Measurements from ENCODE around the gene CCDC117. TPM values are rescaled to one million over a fixed set of nuclear protein-coding genes. Genes with fewer than 3 reads are reported as not detected.
A peak's percentile ranks its signal among the peaks of the same experiment; 100 is the strongest.
"Not testable (repeated sequence)": the region's sequence is repeated elsewhere in the genome, so short reads cannot be mapped to it uniquely, and the experiment has no call there.

CCDC117 gene
- polyA plus RNA-seq, 3 donors: 34.2 to 42.4 (median 35.5) TPM

GRCh38 chr22:28798810-28799605, 26.5 kb downstream of the CCDC117 start:
- peak; percentile 59 for DNase-seq

GRCh38 chr22:28799606-28800307, 27.3 kb downstream of the CCDC117 start:
- DNase-seq: peak; percentile 56

- peak; percentile 95 for DNase-seq
Measured at GRCh38 chr22:28800308-28801041, 28.0 kb downstream of the CCDC117 start, which contains the start of gene XBP1. XBP1 (minus strand) TSS chr22:28800569.

GRCh38 chr22:28801845-28802594, 29.5 kb downstream of the CCDC117 start:
- DNase-seq: no peak

GRCh38 chr22:28802595-28803123, 30.2 kb downstream of the CCDC117 start:
- no peak for DNase-seq

GRCh38 chr22:28805426-28805825, 32.9 kb downstream of the CCDC117 start:
- not testable (repeated sequence) for DNase-seq

GRCh38 chr22:28808716-28809355, 36.3 kb downstream of the CCDC117 start:
- no peak for DNase-seq

GRCh38 chr22:28810821-28811491, 38.5 kb downstream of the CCDC117 start:
- no peak for DNase-seq

- no peak for DNase-seq
Measured at GRCh38 chr22:28812516-28812915, 40.0 kb downstream of the CCDC117 start.

- DNase-seq: peak; percentile 64
Measured at GRCh38 chr22:28813772-28814518, 41.5 kb downstream of the CCDC117 start.

GRCh38 chr22:28815111-28815510, 42.6 kb downstream of the CCDC117 start:
- DNase-seq: no peak

- DNase-seq: no peak
Measured at GRCh38 chr22:28815729-28816128, 43.2 kb downstream of the CCDC117 start.

GRCh38 chr22:28817064-28817463, 44.6 kb downstream of the CCDC117 start:
- no peak for DNase-seq

GRCh38 chr22:28817919-28818859, 45.7 kb downstream of the CCDC117 start:
- DNase-seq: peak; percentile 87

GRCh38 chr22:28819253-28820096, 47.0 kb downstream of the CCDC117 start:
- DNase-seq: no peak

- DNase-seq: no peak
Measured at GRCh38 chr22:28820885-28821284, 48.4 kb downstream of the CCDC117 start.

- no peak for DNase-seq
Measured at GRCh38 chr22:28821452-28821851, 49.0 kb downstream of the CCDC117 start.
